GM21529 (cell line): ENCODE measurements around the gene ZSCAN31.
"Not testable (repeated sequence)": the region's sequence is repeated elsewhere in the genome, so short reads cannot be mapped to it uniquely, and the experiment has no call there.

Experiments
- ATAC-seq: cut with Tn5 transposase; IDR thresholded peaks from one replicate; pipeline ENCODE4 v1.9.1; 2021; ENCODE audit not compliant: unreplicated experiment

The ZSCAN31 gene

GRCh38 chr6:28323813-28324424, 12.0 kb downstream of the ZSCAN31 start:
- ATAC-seq = no peak

- no peak for ATAC-seq
These were observed 13.3 kb downstream of the ZSCAN31 start for GRCh38 chr6:28322661-28323060.

GRCh38 chr6:28317866-28318265, 18.1 kb downstream of the ZSCAN31 start:
- ATAC-seq = not testable (repeated sequence)

- ATAC-seq = no peak
These were observed 20.3 kb downstream of the ZSCAN31 start for GRCh38 chr6:28315628-28316027.

- ATAC-seq = no peak
These were observed 23.0 kb downstream of the ZSCAN31 start for GRCh38 chr6:28312939-28313338.

GRCh38 chr6:28311139-28311823, 24.7 kb downstream of the ZSCAN31 start:
- no peak for ATAC-seq

GRCh38 chr6:28306363-28306762, 29.6 kb downstream of the ZSCAN31 start:
- not testable (repeated sequence) for ATAC-seq

GRCh38 chr6:28303570-28303969, 32.4 kb downstream of the ZSCAN31 start:
- peak; percentile 86 for ATAC-seq

GRCh38 chr6:28296520-28297060, 39.4 kb downstream of the ZSCAN31 start:
- no peak for ATAC-seq

- ATAC-seq = no peak
These were observed 40.6 kb downstream of the ZSCAN31 start for GRCh38 chr6:28295326-28295725.

- ATAC-seq = no peak
These were observed 44.4 kb downstream of the ZSCAN31 start for GRCh38 chr6:28291573-28291972.

- ATAC-seq = no peak
These were observed 53.0 kb downstream of the ZSCAN31 start for GRCh38 chr6:28282926-28283325.

GRCh38 chr6:28281288-28282064, 54.5 kb downstream of the ZSCAN31 start, which contains the start of gene PGBD1:
Gene PGBD1 (plus strand): TSS chr6:28281572. CDS start chr6:28283814, 2,242 bp downstream.
- peak; percentile 76 for ATAC-seq

GRCh38 chr6:28280595-28281287, 55.2 kb downstream of the ZSCAN31 start:
- ATAC-seq = no peak

GRCh38 chr6:28277746-28278145, 58.2 kb downstream of the ZSCAN31 start:
- ATAC-seq = no peak

GRCh38 chr6:28274888-28275287, 61.1 kb downstream of the ZSCAN31 start:
- ATAC-seq = no peak
